Measurements from ENCODE around the gene SCNN1G. TPM values are rescaled to one million over a fixed set of nuclear protein-coding genes. Genes with fewer than 3 reads are reported as not detected.

Gene SCNN1G
- polyA plus RNA-seq, 2 of the 4 experiments (the other 2 are of a cell fraction): 0.03 to 0.05 TPM

DNA sequence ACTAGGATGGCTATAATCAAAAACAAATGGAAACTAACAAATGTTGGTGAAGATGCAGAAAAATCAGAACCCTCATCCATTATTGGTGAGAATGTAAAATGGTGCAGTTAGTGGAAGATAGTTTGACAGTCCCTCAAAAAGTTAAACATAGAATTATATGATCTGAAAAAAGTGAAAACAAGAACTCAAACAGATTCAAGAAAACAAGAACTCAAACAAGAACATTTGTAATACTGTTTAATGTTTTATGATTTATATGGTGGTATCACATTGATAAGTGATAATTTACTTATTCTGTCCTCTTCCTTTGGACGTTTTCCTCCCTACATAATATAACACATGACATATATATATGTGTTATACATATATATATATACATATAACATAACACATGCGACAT is 45.3 kb upstream of the SCNN1G start:
- ATAC-seq (no peak), DNase-seq (ENCODE audit: low read depth in 1 of 2, low spot score in 1 of 2) (no peak), FAIRE-seq (no peak)
- ChIA-PET CTCF (no interaction called here), POLR2A (no interaction called here)
- no peak overlapping the region for H3K4me2 ChIP-seq
- peaks cover 6% of the 10 kb centered on the region for H3K4me1 ChIP-seq
- TF ChIP-seq, protein P1, sequence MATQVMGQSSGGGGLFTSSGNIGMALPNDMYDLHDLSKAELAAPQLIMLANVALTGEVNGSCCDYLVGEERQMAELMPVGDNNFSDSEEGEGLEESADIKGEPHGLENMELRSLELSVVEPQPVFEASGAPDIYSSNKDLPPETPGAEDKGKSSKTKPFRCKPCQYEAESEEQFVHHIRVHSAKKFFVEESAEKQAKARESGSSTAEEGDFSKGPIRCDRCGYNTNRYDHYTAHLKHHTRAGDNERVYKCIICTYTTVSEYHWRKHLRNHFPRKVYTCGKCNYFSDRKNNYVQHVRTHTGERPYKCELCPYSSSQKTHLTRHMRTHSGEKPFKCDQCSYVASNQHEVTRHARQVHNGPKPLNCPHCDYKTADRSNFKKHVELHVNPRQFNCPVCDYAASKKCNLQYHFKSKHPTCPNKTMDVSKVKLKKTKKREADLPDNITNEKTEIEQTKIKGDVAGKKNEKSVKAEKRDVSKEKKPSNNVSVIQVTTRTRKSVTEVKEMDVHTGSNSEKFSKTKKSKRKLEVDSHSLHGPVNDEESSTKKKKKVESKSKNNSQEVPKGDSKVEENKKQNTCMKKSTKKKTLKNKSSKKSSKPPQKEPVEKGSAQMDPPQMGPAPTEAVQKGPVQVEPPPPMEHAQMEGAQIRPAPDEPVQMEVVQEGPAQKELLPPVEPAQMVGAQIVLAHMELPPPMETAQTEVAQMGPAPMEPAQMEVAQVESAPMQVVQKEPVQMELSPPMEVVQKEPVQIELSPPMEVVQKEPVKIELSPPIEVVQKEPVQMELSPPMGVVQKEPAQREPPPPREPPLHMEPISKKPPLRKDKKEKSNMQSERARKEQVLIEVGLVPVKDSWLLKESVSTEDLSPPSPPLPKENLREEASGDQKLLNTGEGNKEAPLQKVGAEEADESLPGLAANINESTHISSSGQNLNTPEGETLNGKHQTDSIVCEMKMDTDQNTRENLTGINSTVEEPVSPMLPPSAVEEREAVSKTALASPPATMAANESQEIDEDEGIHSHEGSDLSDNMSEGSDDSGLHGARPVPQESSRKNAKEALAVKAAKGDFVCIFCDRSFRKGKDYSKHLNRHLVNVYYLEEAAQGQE (IDR thresholded peaks at IDR 0.05): no peak
- TF ChIP-seq HOXB13 (CRISPR knock-in tag; IDR thresholded peaks at IDR 0.05; ENCODE audit: low read depth): no peak
- TF ChIP-seq, protein P2, sequence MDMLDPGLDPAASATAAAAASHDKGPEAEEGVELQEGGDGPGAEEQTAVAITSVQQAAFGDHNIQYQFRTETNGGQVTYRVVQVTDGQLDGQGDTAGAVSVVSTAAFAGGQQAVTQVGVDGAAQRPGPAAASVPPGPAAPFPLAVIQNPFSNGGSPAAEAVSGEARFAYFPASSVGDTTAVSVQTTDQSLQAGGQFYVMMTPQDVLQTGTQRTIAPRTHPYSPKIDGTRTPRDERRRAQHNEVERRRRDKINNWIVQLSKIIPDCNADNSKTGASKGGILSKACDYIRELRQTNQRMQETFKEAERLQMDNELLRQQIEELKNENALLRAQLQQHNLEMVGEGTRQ (IDR thresholded peaks at IDR 0.05): no peak
- H3K4me3 ChIP-seq: no peak overlapping the region
- H3K9me3 ChIP-seq: peaks cover 28% of the 10 kb centered on the region
- H3K27ac ChIP-seq: no peak overlapping the region
- whole genome bisulfite sequencing (ENCODE audit: missing lambda C conversion rate): 74% methylated on average over 2 of the region's 2 CpGs

DNA sequence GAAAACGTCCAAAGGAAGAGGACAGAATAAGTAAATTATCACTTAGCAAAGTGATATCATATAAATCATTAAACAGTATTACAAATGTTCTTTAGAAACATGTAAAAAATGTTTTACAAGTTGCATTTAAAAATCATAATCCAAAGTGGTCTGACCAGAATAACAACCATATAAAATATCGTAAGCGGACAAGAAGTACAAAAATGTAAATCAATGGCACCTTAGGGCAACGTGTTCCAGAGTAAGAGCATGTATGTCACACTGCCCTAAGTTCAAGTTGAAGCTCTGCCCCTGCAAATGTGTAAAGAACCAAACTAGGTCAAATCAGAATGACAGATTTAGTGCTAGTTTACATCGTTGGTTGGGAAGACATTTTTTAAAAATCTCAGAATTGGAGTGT is 44.7 kb upstream of the SCNN1G start:
- Histone ChIP-seq H3K9me3 (peaks cover 28% of the 10 kb centered on the region), H3K4me1 (peaks cover 12% of the 10 kb centered on the region), H3K4me2 (no peak overlapping the region), H3K27ac (no peak overlapping the region), H3K4me3 (no peak overlapping the region)
- no peak for DNase-seq (ENCODE audit: low read depth in 1 of 2, low spot score in 1 of 2)
- ChIA-PET CTCF (interaction anchor here (0.6 kb wide), 1 partner anchor 31 kb away, joined by 3 read pairs; no protein-coding TSS in a partner anchor), POLR2A (no interaction called here)
- no peak for TF ChIP-seq RAD21 (conservative IDR thresholded peaks at IDR 0.05 in 1 of 2, IDR thresholded peaks at IDR 0.05 in 1 of 2)
- no peak for TF ChIP-seq HOXB13 (CRISPR knock-in tag; IDR thresholded peaks at IDR 0.05; ENCODE audit: low read depth)
- no peak for TF ChIP-seq CBX8 (IDR thresholded peaks at IDR 0.05)
- TF ChIP-seq ZSCAN20 (CRISPR knock-in tag; IDR thresholded peaks at IDR 0.05): no peak
- TF ChIP-seq POLR2A (IDR thresholded peaks at IDR 0.05; ENCODE audit: low read length): no peak
- TF ChIP-seq HEYL (CRISPR knock-in tag; IDR thresholded peaks at IDR 0.05): no peak
- TF ChIP-seq, protein P3, sequence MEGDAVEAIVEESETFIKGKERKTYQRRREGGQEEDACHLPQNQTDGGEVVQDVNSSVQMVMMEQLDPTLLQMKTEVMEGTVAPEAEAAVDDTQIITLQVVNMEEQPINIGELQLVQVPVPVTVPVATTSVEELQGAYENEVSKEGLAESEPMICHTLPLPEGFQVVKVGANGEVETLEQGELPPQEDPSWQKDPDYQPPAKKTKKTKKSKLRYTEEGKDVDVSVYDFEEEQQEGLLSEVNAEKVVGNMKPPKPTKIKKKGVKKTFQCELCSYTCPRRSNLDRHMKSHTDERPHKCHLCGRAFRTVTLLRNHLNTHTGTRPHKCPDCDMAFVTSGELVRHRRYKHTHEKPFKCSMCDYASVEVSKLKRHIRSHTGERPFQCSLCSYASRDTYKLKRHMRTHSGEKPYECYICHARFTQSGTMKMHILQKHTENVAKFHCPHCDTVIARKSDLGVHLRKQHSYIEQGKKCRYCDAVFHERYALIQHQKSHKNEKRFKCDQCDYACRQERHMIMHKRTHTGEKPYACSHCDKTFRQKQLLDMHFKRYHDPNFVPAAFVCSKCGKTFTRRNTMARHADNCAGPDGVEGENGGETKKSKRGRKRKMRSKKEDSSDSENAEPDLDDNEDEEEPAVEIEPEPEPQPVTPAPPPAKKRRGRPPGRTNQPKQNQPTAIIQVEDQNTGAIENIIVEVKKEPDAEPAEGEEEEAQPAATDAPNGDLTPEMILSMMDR (IDR thresholded peaks at IDR 0.05): no peak
- no peak for TF ChIP-seq KDM1A (IDR thresholded peaks at IDR 0.05; ENCODE audit: low read depth)
- TF ChIP-seq NFE2L2 (conservative IDR thresholded peaks at IDR 0.05; ENCODE audit: low read length): no peak
- no peak for TF ChIP-seq ESRRA (IDR thresholded peaks at IDR 0.05; ENCODE audit: borderline replicate concordance, low read length)
- no peak for TF ChIP-seq RCOR1 (IDR thresholded peaks at IDR 0.05; ENCODE audit: low read depth, low read length)
- no peak for TF ChIP-seq CEBPB (IDR thresholded peaks at IDR 0.05)
- TF ChIP-seq, protein P4, sequence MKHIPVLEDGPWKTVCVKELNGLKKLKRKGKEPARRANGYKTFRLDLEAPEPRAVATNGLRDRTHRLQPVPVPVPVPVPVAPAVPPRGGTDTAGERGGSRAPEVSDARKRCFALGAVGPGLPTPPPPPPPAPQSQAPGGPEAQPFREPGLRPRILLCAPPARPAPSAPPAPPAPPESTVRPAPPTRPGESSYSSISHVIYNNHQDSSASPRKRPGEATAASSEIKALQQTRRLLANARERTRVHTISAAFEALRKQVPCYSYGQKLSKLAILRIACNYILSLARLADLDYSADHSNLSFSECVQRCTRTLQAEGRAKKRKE (CRISPR knock-in tag; IDR thresholded peaks at IDR 0.05; ENCODE audit: low read depth): no peak
- no peak for TF ChIP-seq HOXB5 (CRISPR knock-in tag; IDR thresholded peaks at IDR 0.05)
- TF ChIP-seq, protein P5, sequence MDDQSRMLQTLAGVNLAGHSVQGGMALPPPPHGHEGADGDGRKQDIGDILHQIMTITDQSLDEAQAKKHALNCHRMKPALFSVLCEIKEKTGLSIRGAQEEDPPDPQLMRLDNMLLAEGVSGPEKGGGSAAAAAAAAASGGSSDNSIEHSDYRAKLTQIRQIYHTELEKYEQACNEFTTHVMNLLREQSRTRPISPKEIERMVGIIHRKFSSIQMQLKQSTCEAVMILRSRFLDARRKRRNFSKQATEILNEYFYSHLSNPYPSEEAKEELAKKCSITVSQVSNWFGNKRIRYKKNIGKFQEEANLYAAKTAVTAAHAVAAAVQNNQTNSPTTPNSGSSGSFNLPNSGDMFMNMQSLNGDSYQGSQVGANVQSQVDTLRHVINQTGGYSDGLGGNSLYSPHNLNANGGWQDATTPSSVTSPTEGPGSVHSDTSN (IDR thresholded peaks at IDR 0.05): no peak
- no peak for TF ChIP-seq BHLHE40 (IDR thresholded peaks at IDR 0.05; ENCODE audit: low read depth, low read length)
- no peak for TF ChIP-seq HOXA7 (CRISPR knock-in tag; IDR thresholded peaks at IDR 0.05)
- no peak for TF ChIP-seq FOXS1 (CRISPR knock-in tag; IDR thresholded peaks at IDR 0.05)
- no peak for ATAC-seq
- 85% methylated on average over 5 of the region's 5 CpGs for WGBS (ENCODE audit: missing lambda C conversion rate)
- FAIRE-seq: no peak
